ENCODE results near the gene SQSTM1. TPM values are rescaled to one million over a fixed set of nuclear protein-coding genes. Genes with fewer than 3 reads are reported as not detected.
"Not testable (repeated sequence)": the region's sequence is repeated elsewhere in the genome, so short reads cannot be mapped to it uniquely, and the experiment has no call there.

SQSTM1 gene
- total RNA-seq, 1 donor from 2014 or later = 758 TPM

- DNase-seq (ENCODE audit: low read depth, low spot score) = no peak
These were observed 3.4 kb downstream of the SQSTM1 start for GRCh38 chr5:179823937-179824744.

GRCh38 chr5:179824745-179825112 is 4.0 kb downstream of the SQSTM1 start:
- DNase-seq (ENCODE audit: low read depth, low spot score) = no peak

- no peak for DNase-seq (ENCODE audit: low read depth, low spot score)
These were observed 5.0 kb downstream of the SQSTM1 start for GRCh38 chr5:179825655-179826182.

GRCh38 chr5:179827680-179828079 is 7.0 kb downstream of the SQSTM1 start:
- no peak for DNase-seq (ENCODE audit: low read depth, low spot score)

DNA sequence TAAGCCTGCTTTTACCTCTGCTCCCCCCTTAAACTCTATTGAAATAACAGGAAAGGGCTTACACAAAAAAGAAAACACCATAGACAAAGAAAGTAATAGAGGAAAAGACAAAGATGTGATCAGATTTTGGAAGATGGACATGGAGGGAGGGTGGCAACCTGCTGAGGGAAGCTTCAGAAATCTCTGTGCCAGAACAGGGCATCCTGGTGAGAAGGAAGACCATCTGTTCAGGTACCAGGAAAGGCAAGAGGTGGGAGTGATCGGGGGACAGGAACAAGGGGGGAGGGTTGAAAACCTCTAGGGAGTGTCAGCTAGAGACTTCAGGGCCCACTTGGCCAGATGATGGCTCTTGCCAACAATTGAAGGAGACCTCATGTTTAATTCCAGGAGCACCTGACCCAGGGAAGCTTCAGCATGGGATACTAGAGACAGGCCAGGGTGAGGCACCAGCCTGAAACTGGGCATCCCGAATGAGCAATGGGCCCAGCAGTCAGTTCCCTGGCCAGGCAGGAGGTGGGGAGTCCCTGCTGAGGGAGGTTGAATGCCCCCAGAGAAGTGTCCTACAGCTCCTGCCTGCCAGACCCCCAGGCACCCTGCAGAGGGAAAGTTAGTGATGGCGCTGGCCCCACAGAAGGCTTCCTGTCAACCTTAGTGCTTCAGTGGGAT is 8.2 kb downstream of the SQSTM1 start:
- DNase-seq (ENCODE audit: low read depth, low spot score) = no peak

- no peak for DNase-seq (ENCODE audit: low read depth, low spot score)
These were observed 9.2 kb downstream of the SQSTM1 start for GRCh38 chr5:179829732-179830435.

GRCh38 chr5:179830818-179831468 is 10.2 kb downstream of the SQSTM1 start:
- no peak for DNase-seq (ENCODE audit: low read depth, low spot score)

GRCh38 chr5:179832039-179832745 is 11.5 kb downstream of the SQSTM1 start:
- DNase-seq (ENCODE audit: low read depth, low spot score) = no peak

- no peak for DNase-seq (ENCODE audit: low read depth, low spot score)
These were observed 12.5 kb downstream of the SQSTM1 start for GRCh38 chr5:179833056-179833708.

DNA sequence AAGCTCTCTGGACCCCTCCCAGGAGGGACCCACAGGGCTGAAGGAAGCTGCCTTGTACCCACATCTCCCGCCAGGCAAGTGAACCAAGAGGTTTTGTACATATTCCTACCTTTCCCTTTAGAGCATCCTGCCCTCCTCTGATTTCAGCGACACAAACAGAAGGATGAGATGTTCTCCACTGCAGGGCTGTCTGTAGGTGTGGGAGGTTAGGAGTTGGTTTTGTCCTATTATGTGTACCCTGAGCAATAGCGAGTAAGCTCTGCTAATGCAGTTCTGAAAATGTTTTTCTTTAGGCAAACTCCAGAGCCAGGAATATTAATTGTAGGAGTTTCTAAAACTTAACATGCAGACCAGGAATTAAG is 13.0 kb downstream of the SQSTM1 start:
- DNase-seq (ENCODE audit: low read depth, low spot score) = no peak

- no peak for DNase-seq (ENCODE audit: low read depth, low spot score)
These were observed 13.4 kb downstream of the SQSTM1 start for GRCh38 chr5:179834120-179834519.

DNA sequence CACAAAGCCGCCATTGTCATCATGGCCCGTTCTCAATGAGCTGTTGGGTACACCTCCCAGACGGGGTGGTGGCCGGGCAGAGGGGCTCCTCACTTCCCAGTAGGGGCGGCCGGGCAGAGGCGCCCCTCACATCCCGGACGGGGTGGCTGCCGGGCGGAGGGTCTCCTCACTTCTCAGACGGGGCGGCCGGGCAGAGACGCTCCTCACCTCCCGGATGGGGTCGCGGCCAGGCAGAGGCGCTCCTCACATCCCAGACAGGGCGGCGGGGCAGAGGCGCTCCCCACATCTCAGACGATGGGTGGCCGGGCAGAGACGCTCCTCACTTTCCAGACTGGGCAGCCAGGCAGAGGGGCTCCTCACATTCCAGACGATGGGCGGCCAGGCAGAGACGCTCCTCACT is 14.2 kb downstream of the SQSTM1 start:
- DNase-seq (ENCODE audit: low read depth, low spot score) = not testable (repeated sequence)

- DNase-seq (ENCODE audit: low read depth, low spot score) = no peak
These were observed 15.7 kb downstream of the SQSTM1 start for GRCh38 chr5:179836225-179837019.

DNA sequence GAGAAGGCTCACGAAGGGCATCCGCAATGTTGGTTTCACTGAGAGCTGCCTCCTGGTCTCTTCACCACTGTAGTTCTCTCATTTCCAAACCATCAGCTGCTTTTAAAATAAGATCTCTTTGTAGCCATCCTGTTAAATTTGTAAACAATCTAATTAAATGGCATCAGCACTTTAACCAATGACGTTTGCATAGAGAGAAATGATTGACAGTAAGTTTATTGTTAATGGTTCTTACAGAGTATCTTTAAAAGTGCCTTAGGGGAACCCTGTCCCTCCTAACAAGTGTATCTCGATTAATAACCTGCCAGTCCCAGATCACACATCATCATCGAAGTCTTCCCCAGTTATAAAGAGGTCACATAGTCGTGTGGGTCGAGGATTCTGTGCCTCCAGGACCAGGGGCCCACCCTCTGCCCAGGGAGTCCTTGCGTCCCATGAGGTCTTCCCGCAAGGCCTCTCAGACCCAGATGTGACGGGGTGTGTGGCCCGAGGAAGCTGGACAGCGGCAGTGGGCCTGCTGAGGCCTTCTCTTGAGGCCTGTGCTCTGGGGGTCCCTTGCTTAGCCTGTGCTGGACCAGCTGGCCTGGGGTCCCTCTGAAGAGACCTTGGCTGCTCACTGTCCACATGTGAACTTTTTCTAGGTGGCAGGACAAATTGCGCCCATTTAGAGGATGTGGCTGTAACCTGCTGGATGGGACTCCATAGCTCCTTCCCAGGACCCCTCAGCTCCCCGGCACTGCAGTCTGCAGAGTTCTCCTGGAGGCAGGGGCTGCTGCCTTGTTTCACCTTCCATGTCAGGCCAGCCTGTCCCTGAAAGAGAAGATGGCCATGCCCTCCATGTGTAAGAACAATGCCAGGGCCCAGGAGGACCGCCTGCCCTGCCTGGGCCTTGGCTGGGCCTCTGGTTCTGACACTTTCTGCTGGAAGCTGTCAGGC is 16.6 kb downstream of the SQSTM1 start:
- no peak for DNase-seq (ENCODE audit: low read depth, low spot score)

GRCh38 chr5:179839328-179840256 is 18.9 kb downstream of the SQSTM1 start:
- no peak for DNase-seq (ENCODE audit: low read depth, low spot score)

DNA sequence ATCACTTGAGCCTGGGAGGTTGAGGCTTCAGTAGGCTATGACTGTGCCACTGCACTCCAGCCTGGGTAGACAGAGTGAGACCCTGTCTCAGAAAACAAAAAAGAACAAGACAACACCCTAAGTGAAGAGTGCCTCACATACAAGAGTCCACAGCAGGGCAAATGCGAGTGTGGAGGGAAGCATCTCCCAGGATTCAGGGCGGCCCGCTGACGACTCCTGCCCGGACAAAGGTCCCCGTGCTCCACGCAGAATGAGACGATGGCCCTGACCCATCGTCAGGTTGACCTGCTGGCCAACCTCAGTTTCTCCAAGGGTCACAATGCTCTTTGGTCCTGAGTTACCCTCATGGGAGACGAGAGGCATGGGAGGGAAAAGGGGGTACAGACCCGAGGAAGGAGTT is 19.6 kb downstream of the SQSTM1 start:
- DNase-seq (ENCODE audit: low read depth, low spot score) = no peak

DNA sequence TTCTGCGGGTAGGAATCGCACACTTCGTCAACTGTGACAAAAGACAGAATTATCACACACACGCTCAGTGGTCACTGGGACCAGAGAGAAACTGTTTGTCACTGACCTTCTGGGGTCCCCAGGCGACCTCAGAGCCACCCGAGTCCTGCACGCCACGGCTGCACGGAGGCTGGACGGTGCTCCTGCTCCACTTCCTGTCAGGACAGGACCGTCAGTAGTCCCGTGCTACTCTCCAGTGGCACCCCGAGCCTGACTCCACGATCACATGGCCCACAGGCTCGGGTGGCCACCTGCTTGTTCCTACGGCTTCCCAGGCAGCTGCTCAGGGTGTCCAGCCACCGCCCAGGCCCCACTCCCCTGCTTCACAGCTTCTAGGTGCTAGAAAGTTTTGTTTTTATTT is 20.1 kb downstream of the SQSTM1 start:
- no peak for DNase-seq (ENCODE audit: low read depth, low spot score)

Data from pulmonary artery endothelial cell (primary cell).